Measurements from ENCODE around the gene GPR101.

DNA sequence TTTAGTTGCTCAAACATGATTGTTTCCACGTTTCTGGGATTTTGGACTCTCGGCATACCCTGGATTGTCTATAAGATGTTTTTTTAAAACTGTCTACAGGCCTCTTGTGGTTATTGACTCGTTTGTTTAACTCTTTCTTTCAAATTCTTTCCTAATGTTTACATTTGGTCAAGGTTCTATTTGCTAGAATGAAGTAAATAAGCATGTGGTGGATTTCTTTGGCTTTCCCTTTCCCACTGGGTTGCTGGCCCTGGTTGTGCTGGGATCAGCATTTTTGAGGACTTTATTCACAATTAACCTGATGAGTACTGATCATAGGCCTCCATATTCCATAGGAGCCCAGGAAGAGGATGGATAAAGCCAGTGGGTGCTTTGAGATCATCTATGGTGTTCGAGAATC, 11.1 kb upstream of the GPR101 start:
- no peak for TF ChIP-seq EZH2 (IDR thresholded peaks at IDR 0.05; ENCODE audit: insufficient read depth, poor library complexity, severe bottlenecking)
- TF ChIP-seq EZH2phosphoT487 (IDR thresholded peaks at IDR 0.05; ENCODE audit: insufficient read depth, low read depth) = no peak

Measured in GM23248 (cell line).